SK-N-SH (cell line): ENCODE measurements around the gene LRIT2.

ENCODE experiments used
- CTCF ChIP-seq: fragments of 200-600 bp; sonication (generic); IDR thresholded peaks from 2 replicates; pipeline ENCODE4 v1.6.1; 2017; ENCODE audit warnings: antibody characterized with exemption, mild to moderate bottlenecking, moderate library complexity
- EZH2phosphoT487 ChIP-seq: fragments of 200-600 bp; sonication (generic); IDR thresholded peaks from 2 replicates; pipeline ENCODE4 v1.6.1; 2017; ENCODE audit warnings: low read depth, mixed run types, mild to moderate bottlenecking, antibody characterized with exemption, moderate library complexity, borderline replicate concordance
- FOSL2 ChIP-seq: IDR thresholded peaks from 2 replicates; pipeline ENCODE4 v1.4.0; 2012; ENCODE audit warnings: low read depth, mild to moderate bottlenecking, moderate library complexity, borderline replicate concordance
- FOXM1 ChIP-seq: IDR thresholded peaks from 2 replicates; pipeline ENCODE4 v1.4.0; 2012; ENCODE audit warnings: low read depth, mild to moderate bottlenecking
- GABPA ChIP-seq: IDR thresholded peaks from 2 replicates; pipeline ENCODE4 v1.4.0; 2012; ENCODE audit warnings: low read depth, mild to moderate bottlenecking
- POLR2AphosphoS5 ChIP-seq: IDR thresholded peaks from 2 replicates; pipeline ENCODE4 v1.6.1; 2012; ENCODE audit warnings: low read depth, low read length
- TF ChIP-seq, protein P1 (sequence below): IDR thresholded peaks from 2 replicates; pipeline ENCODE4 v1.4.0; 2012; ENCODE audit warnings: low read depth

DNA sequence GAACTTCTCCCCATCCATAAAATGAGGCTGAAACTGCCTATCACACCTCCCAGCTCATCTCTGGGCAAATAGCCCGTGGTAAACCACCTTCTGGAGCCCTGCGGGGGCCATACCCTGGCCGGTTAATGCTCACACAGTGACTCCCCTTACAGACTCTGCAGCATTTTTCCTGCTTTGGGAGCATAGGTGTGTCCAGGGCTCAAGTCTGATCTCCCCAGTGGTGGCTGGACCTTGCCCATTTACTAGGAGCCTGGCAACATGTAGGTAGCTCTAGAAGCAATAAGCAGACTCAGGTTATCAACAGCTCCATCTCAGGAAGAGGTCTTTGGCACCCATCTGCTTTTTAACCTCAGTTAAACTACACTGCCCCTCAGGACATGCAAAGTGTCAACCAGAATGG, 36.5 kb downstream of the LRIT2 start:
- TF ChIP-seq CTCF (no peak), POLR2AphosphoS5 (no peak), FOXM1 (no peak), EZH2phosphoT487 (no peak), GABPA (no peak), FOSL2 (no peak)
- TF ChIP-seq, protein P1, sequence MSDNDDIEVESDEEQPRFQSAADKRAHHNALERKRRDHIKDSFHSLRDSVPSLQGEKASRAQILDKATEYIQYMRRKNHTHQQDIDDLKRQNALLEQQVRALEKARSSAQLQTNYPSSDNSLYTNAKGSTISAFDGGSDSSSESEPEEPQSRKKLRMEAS: no peak
